NCI-H2227 (cell line): ENCODE results near the gene IP6K2.
"Not testable (repeated sequence)": the region's sequence is repeated elsewhere in the genome, so short reads cannot be mapped to it uniquely, and the experiment has no call there.

Experiments used
- DNase-seq: peaks from one replicate; lab custom pipeline; 2025; ENCODE audit not compliant: unreplicated experiment; lab: John Stamatoyannopoulos, UW

IP6K2 gene

GRCh38 chr3:48733752-48734518 is 16.9 kb upstream of the IP6K2 start:
- not testable (repeated sequence) for DNase-seq

DNA sequence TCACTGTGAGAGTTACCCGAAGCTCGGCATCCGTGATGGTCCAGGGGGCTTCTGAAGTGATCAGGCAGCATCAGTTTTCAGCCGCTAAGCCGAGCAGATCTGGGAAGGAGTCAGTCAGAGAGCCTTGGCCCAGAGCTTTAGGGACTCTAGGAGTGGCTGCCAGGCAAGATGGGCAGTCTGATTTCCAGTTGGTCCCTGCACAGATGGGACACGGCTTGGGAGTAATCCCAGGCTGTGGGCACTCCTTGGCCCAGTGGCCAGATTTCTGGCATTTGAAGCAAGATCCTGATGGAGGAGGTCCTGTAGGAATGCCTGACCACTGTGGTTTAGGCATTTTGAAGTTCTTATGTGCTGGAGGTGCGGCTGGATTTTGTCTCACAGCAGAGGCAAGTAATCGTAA is 10.5 kb upstream of the IP6K2 start:
- no peak for DNase-seq

- not testable (repeated sequence) for DNase-seq
Measured at GRCh38 chr3:48725185-48725855, 8.3 kb upstream of the IP6K2 start.

DNA sequence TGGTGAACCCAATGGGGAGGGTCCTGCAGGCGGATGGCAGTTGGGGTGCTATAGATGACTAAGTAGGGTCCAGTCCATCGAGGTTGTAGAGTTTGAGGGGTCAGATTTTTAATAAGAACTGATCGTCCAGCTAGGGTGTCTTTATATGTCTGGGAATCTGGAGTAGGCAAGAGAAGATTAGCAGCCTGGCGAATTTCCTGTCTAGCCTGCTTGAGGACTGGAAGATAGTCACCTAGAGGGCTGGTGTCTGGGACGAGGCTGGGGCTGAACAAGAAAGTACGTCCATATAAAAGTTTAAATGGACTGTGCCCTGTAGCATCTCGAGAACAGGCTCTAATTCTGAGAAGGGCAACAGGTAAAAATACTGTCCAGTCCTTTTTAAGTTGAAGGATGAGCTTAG is 6.7 kb upstream of the IP6K2 start:
- no peak for DNase-seq

GRCh38 chr3:48723293-48723692 is 6.3 kb upstream of the IP6K2 start:
- not testable (repeated sequence) for DNase-seq

GRCh38 chr3:48716508-48716981 is 476 bp downstream of the IP6K2 start:
- DNase-seq: no peak

- DNase-seq: peak; percentile 63
Measured at GRCh38 chr3:48715174-48715800, 1.7 kb downstream of the IP6K2 start.

GRCh38 chr3:48711727-48712126 is 5.3 kb downstream of the IP6K2 start:
- DNase-seq: no peak

- no peak for DNase-seq
Measured at GRCh38 chr3:48709051-48709461, 8.0 kb downstream of the IP6K2 start.

DNA sequence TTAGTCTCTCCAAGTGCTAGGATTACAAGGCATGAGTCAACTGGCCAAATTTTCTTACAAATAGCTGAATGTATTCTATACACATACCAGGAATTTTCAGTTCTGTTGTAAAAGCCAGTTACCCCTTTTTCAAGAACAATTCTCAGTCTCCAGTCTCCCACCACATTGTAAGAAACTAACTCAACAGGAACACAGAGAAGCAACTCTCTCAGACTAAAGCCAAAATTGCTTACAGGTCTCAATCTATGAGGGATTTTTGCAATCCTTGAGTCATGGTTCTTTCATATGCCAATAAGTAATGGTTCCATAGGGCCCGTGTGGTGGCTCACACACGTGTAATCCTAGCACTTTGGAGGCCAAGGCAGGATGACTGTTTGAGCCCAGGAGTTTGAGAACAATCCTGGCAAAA is 8.5 kb downstream of the IP6K2 start:
- DNase-seq: no peak

GRCh38 chr3:48707157-48707556 is 9.9 kb downstream of the IP6K2 start:
- DNase-seq: no peak

GRCh38 chr3:48702320-48702920 is 14.6 kb downstream of the IP6K2 start:
- no peak for DNase-seq

DNA sequence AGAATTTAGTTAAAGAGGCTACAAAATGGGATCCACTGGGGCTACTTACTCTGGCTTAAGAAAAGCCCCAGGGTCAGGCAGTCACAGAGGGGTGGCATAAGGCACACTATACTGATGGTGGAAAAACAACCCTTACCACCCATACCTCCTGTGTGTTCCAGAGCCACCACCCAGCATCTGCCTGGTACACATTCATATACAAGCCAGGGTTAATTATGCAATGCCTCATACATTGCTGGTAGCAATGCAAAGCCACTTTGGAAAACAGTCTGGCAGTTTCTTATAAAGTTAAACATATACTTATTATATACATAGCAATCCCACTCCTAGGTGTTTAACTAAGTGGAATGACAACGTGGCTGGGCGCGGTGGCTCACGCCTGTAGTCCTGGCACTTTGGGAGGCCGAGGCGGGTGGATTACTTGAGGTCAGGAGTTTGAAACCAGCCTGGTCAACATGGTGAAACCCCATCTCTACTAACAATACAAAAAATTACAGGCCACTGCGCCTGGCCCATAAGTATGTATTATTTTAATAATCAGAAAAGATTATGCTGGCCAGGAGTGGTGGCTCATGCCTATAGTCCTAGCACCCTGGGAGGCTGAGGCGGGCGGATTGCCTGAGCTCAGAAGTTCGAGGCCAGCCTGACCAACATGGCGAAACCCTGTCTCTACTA is 16.2 kb downstream of the IP6K2 start:
- DNase-seq: no peak

DNA sequence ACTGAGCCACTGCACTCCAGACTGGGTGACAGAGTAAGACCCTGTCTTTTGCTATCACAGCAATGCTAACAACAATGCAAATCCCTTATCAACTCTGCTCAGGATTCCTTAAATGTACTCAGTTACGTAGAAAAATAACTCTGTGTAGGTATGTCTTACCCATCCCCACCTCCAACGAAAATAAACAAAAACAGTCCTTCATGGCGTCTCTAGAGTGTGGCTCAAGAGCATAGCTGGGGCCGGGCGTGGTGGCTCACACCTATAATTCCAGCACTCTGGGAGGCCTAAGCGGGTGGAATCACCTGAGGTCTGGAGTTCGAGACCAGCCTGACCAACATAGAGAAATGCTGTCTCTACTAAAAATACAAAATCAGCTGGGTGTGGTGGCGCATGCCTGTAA is 18.1 kb downstream of the IP6K2 start:
- no peak for DNase-seq

DNA sequence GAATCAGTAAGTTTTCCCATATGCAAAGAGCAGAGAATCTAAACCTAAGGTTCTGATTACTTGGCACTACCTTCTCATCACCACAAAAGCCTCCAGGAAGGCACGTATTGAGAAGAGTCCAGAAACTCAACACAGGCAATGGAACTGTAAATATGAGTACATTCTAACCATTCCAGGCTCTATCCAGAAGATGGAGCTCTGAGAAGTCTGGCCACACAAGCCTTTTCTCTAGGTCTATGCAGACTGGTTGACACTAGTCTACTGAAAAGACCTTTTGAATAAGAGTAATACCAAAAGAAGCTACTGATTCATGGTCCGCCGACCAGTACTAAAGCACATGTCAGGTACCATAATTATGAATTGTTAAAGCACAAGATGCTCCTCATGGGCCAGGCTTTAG is 19.1 kb downstream of the IP6K2 start:
- no peak for DNase-seq

DNA sequence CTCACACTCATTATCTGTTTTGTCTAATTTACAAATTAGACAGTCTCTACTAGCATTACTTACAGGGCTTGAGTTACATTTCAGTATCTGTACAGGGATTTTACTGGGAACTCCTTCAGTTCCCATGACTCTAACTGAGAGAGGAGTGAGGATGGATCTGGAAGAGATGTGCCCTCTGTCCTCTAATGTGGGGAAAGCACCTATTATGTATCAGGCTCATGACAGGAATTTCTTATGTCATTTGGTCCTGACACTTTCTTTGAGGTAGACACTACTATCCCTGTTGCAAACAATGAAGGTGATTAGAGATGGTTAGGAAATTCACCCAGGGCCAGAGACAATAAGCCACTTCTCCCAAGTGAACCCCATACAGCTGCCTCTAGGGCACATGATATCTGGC is 20.4 kb downstream of the IP6K2 start:
- DNase-seq: no peak

GRCh38 chr3:48696156-48696555 is 20.9 kb downstream of the IP6K2 start:
- DNase-seq: no peak

GRCh38 chr3:48695393-48695753 is 21.6 kb downstream of the IP6K2 start:
- DNase-seq: no peak

DNA sequence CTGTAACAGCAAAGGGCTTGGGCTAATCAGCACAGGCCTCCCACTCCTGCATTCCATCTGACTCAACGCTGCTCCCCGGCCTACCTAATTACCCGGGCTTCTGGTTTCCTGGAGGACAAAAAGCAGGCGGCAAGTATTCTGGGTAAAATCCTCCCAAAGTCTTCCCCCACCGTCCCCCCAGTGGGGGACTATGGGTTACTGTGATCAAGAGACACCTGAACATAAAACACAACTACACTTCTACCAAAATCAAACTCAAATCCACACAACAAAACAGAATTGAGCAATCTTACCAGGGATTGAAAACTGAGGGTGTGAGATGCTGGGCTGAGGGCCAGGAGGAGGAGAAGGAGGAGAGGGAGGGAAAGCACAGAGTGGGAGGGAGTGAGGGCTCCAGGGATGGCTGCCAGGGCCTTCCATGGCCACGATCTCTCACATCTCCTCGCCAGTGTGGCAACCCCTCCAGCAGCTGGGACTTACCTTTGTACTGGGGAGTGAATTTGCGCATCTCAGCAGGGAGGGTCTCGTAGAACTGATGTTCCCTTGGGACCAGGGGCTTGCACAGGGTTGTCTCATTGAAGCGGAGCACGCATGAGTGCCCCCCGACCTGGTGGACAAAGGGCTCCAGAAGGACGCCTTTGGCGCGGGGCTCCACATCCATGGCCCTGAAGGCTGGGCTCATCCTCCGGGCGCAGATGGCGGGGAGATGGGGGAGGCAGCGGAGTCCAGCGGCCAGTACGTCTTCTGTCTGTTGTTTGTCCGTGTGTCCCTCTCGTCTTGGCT is 22.2 kb downstream of the IP6K2 start:
- DNase-seq: no peak

GRCh38 chr3:48693826-48694225 is 23.2 kb downstream of the IP6K2 start:
- DNase-seq: no peak
